DND-41 (cell line): ENCODE measurements around the gene FAR2.

Source experiments
- EZH2 ChIP-seq: IDR thresholded peaks from 3 replicates; pipeline ENCODE4 v1.6.1; 2012; ENCODE audit warnings: borderline replicate concordance, low read depth, mild to moderate bottlenecking, moderate library complexity, low read length, inconsistent platforms; ENCODE audit not compliant: severe bottlenecking
- TF ChIP-seq, protein P1 (sequence below): IDR thresholded peaks from 2 replicates; pipeline ENCODE4 v1.5.1; 2012; ENCODE audit warnings: borderline replicate concordance, low read length, moderate library complexity, mild to moderate bottlenecking; ENCODE audit not compliant: poor library complexity, severe bottlenecking; ENCODE audit errors: extremely low read depth

DNA sequence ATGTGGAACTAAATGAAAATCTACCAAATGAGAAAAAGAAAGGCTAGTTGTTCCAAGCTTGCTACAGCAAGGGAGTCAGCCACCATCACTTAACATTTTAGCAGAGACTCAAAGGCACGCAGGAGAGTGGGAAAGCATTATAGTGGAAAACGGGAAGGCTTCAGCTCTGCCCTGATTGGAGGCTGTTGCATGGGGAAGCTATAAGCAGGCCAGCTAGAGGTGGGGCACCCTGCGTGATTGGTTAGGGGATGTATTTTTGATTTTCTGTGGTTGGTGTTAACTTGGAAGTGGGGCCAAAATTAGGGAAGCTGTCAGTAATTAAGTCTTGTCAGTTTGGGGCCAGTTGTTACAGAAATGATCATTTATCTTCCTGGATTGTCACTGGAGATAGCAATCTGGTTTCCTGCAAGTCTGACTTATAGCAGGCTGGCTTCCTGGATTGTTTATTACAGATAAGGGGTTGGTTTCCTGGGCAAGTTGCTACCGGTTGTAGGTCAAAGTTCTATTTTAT is 93.9 kb downstream of the FAR2 start:
- TF ChIP-seq, protein P1, sequence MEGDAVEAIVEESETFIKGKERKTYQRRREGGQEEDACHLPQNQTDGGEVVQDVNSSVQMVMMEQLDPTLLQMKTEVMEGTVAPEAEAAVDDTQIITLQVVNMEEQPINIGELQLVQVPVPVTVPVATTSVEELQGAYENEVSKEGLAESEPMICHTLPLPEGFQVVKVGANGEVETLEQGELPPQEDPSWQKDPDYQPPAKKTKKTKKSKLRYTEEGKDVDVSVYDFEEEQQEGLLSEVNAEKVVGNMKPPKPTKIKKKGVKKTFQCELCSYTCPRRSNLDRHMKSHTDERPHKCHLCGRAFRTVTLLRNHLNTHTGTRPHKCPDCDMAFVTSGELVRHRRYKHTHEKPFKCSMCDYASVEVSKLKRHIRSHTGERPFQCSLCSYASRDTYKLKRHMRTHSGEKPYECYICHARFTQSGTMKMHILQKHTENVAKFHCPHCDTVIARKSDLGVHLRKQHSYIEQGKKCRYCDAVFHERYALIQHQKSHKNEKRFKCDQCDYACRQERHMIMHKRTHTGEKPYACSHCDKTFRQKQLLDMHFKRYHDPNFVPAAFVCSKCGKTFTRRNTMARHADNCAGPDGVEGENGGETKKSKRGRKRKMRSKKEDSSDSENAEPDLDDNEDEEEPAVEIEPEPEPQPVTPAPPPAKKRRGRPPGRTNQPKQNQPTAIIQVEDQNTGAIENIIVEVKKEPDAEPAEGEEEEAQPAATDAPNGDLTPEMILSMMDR = no peak
- no peak for TF ChIP-seq EZH2
